NT2/D1 (cell line): Measurements from ENCODE around the gene CTPS2.

ENCODE experiments used
- DNase-seq: peaks from one replicate; pipeline ENCODE4 v3.0.0-alpha.2; 2011; ENCODE audit warnings: low read depth, low spot score
- H3K27me3 ChIP-seq: 2 replicates; pipeline ENCODE4 v1.6.0; 2011; ENCODE audit warnings: mild to moderate bottlenecking; ENCODE audit not compliant: insufficient read length, insufficient read depth
- H3K36me3 ChIP-seq: 2 replicates; pipeline ENCODE4 v1.6.1; 2011; ENCODE audit warnings: mild to moderate bottlenecking, low read length, mixed read lengths; ENCODE audit not compliant: insufficient read depth, insufficient read length
- H3K4me1 ChIP-seq: 2 replicates; pipeline ENCODE4 v1.5.1; 2011; ENCODE audit not compliant: insufficient read depth, insufficient read length
- H3K4me3 ChIP-seq: 2 replicates; pipeline ENCODE4 v1.5.1; 2011; ENCODE audit warnings: low read depth; ENCODE audit not compliant: insufficient read length
- H3K9ac ChIP-seq: 2 replicates; pipeline ENCODE4 v1.6.0; 2011; ENCODE audit warnings: low read depth; ENCODE audit not compliant: insufficient read length
- H3K9me3 ChIP-seq: 2 replicates; pipeline ENCODE4 v1.5.1; 2011; ENCODE audit warnings: mild to moderate bottlenecking, low read length; ENCODE audit not compliant: insufficient read depth
- SUZ12 ChIP-seq: IDR thresholded peaks from 2 replicates; pipeline ENCODE4 v1.6.1; 2011; ENCODE audit not compliant: insufficient read length, insufficient read depth; ENCODE audit errors: extremely low read depth
- YY1 ChIP-seq: IDR thresholded peaks from 2 replicates; pipeline ENCODE4 v1.6.1; 2011; ENCODE audit not compliant: insufficient read length, insufficient read depth
- ZNF274 ChIP-seq: IDR thresholded peaks from 2 replicates; pipeline ENCODE4 v1.6.1; 2011; ENCODE audit warnings: mild to moderate bottlenecking, low read depth, low read length

CTPS2 gene

DNA sequence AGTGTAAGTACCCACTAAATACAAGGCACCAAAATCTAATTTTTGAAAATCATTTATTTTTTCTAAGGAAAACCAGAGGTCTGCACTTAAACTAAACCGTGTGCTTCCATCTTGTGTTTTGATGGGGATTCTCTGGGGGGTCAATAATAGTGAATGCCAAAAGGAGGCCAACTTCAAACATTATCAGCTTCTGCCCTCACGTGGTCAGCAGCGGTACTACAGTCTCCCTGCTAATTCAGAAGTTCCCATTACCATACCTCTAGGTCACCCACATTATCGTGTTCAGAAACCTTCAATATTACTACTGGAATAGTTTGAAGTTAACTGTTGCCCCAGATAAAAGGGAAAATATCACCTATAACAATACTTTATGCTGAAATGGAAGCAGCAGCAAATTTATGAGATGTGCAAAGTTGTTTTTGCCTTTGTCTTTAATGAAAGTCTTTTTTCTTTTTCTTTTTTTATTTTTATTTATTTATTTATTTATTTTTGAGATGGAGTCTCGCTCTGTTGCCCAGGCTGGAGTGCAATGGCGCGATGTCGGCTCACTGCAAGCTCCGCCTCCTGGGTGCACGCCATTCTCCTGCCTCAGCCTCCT is 17.3 kb downstream of the CTPS2 start:
- no peak for DNase-seq
- TF ChIP-seq YY1 (no peak), ZNF274 (no peak), SUZ12 (no peak)
- H3K4me3 ChIP-seq = no peak overlapping the region
- H3K9me3 ChIP-seq = no peaks in the 10 kb centered on the region
- peaks cover 71% of the 10 kb centered on the region for H3K36me3 ChIP-seq
- H3K4me1 ChIP-seq = no peaks in the 10 kb centered on the region
- H3K9ac ChIP-seq = no peak overlapping the region
- H3K27me3 ChIP-seq = no peaks in the 10 kb centered on the region

DNA sequence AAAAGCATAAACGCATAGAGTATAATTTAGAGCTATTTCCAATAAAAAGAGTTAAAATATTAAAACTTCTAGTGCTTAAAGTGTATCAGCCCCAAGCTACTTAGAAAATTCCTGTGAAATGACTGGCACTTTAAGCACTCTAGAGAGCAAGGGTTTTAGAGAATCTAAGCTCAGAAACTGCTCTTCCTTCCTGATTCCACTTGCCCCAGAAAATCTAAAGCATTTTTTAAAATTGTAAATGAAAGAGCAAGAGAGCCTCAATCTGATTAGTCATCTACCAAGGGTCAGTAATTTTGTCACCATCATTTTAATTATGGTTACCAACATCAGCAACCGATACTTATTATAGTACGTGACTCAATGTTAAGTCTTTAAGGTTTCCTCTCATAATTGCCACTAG is 25.0 kb downstream of the CTPS2 start:
- Histone ChIP-seq H3K9ac (no peak overlapping the region), H3K4me1 (no peaks in the 10 kb centered on the region), H3K4me3 (no peak overlapping the region), H3K9me3 (no peaks in the 10 kb centered on the region), H3K27me3 (no peaks in the 10 kb centered on the region), H3K36me3 (peaks cover 71% of the 10 kb centered on the region)
- TF ChIP-seq ZNF274 (no peak), YY1 (no peak), SUZ12 (no peak)
- no peak for DNase-seq

DNA sequence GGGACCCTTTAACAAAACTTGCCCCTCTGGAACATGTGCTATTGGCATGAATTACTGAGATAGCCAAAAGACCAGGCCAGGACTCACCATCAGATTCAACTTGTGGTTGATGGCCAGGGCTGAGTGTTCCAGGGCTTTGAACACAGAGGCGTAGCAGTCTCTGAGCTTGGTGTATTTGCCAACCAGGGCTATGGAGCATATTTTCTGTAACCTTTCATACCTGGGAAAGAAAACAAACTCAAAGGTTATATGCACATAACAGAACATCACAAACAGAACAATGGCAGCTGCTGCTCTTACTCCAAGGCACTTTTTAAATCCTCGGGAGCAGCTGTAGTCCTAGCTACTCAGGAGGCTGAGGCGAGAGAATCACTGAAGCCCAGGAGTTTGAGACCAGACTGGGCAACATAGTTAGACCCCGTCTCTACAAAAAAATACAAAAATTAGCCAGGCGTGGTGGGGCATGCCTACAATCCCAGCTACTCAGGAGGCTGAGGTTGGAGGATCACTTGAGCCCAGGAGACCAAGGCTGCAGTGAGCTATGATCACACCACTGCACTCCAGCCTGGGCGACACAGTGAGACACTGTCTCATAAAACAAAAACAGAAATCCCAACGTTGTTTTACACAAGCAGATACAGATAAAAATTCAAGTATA is 29.3 kb downstream of the CTPS2 start:
- peaks cover 65% of the 10 kb centered on the region for H3K36me3 ChIP-seq
- no peaks in the 10 kb centered on the region for H3K27me3 ChIP-seq
- TF ChIP-seq SUZ12 (no peak), ZNF274 (no peak), YY1 (no peak)

DNA sequence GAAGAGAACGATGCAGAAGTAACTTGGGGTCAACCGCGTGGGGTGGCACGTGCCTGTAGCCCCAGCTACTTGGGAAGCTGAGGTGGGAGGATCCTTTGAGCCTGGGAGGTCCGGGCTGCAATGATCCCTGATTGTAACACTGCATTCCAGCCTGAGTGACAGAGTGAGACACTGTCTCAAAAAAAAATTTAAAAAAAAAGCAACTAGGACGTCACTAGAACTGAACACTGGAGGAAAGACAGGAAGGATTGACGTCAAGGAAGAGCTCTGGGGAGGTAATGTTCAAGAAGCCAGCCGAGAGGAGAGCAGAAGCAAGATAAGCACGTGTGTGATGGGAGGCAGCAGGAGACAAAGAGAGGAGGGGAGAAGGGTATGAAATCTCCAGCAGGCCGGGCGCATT is 33.8 kb downstream of the CTPS2 start:
- Histone ChIP-seq H3K9me3 (no peaks in the 10 kb centered on the region), H3K4me1 (no peaks in the 10 kb centered on the region), H3K9ac (no peak overlapping the region), H3K36me3 (peaks cover 68% of the 10 kb centered on the region), H3K27me3 (no peaks in the 10 kb centered on the region), H3K4me3 (no peak overlapping the region)
- no peak for DNase-seq
- TF ChIP-seq YY1 = no peak
- no peak for TF ChIP-seq ZNF274
- TF ChIP-seq SUZ12 = no peak

More for the DNA sequence above, 29.3 kb downstream of the CTPS2 start:
- H3K4me1 ChIP-seq = no peaks in the 10 kb centered on the region
- no peak for DNase-seq
- no peak overlapping the region for H3K9ac ChIP-seq
- no peak overlapping the region for H3K4me3 ChIP-seq
- no peaks in the 10 kb centered on the region for H3K9me3 ChIP-seq

DNA sequence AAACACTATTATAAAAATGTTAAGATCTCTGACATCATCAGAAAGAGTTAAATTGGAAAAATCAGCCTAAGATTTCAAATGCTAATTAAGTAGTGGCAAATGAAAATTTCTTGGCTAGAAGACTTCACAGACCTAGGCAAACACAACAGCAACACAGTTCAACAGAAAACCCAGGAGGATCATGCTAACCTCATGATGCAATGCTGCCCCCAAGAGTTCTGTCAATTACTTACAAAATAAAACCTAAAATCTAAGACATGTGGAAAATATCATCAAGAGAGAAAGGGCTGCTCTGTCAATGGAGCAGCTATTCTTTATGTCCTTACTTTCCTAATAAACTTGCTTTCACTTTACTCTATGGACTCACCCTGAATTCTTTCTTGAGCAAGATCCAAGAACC is 41.5 kb downstream of the CTPS2 start:
- DNase-seq = peak; percentile 47
- no peak overlapping the region for H3K4me3 ChIP-seq
- H3K36me3 ChIP-seq = peaks cover 35% of the 10 kb centered on the region
- no peak for TF ChIP-seq YY1
- no peak for TF ChIP-seq ZNF274
- TF ChIP-seq SUZ12 = no peak
- H3K9me3 ChIP-seq = no peaks in the 10 kb centered on the region
- H3K9ac ChIP-seq = no peak overlapping the region
- H3K27me3 ChIP-seq = no peaks in the 10 kb centered on the region
- no peaks in the 10 kb centered on the region for H3K4me1 ChIP-seq

DNA sequence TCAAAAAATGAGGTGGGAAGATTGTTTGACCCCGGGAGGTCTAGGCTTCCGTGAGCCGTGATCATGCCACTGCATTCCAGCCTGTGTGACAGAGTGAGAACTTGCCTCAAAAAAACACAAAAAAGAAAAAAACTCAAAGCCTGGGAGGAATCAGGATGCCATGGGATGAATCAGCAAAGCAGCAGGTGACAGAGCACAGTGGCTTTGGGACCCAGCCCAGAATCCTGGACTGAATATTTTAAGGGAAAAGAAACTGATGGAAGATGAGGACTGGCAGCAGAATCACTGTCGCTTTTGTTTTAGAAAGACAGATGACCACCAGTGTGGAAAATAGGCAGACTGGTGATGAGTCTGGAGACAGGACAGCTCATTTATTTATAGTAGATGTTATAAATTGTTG is 45.9 kb downstream of the CTPS2 start:
- peaks cover 42% of the 10 kb centered on the region for H3K36me3 ChIP-seq
- TF ChIP-seq YY1 (no peak), ZNF274 (no peak), SUZ12 (no peak)
- H3K4me1 ChIP-seq = no peaks in the 10 kb centered on the region
- H3K9ac ChIP-seq = no peak overlapping the region
- H3K9me3 ChIP-seq = no peaks in the 10 kb centered on the region
- H3K27me3 ChIP-seq = no peaks in the 10 kb centered on the region
- no peak overlapping the region for H3K4me3 ChIP-seq
- DNase-seq = no peak

DNA sequence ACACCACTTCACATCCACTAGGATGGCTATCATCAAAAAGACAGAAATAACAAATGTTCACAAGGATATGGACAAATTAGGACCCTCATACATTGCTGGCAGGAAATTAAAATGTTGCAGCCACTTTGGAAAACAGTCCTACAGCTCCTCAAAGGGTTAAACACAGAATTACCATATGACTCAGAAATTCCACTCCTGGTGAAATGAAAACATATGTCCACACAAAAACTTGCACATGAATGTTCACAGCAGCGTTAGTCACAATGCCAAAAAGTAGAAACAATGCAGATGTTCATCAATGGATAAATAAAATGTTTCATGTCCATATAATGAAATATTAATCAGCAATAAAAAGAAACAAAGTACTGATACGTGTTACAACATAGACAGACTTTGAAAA is 47.4 kb downstream of the CTPS2 start:
- H3K36me3 ChIP-seq = peaks cover 40% of the 10 kb centered on the region
- no peaks in the 10 kb centered on the region for H3K9me3 ChIP-seq
- DNase-seq = no peak
- no peaks in the 10 kb centered on the region for H3K27me3 ChIP-seq
- TF ChIP-seq ZNF274 (no peak), YY1 (no peak), SUZ12 (no peak)
- H3K4me3 ChIP-seq = no peak overlapping the region
- H3K4me1 ChIP-seq = no peaks in the 10 kb centered on the region
- H3K9ac ChIP-seq = no peak overlapping the region
